ENCODE measurements around the gene GALNT6.
"Not testable (repeated sequence)": the region's sequence is repeated elsewhere in the genome, so short reads cannot be mapped to it uniquely, and the experiment has no call there.

GALNT6 gene

GRCh38 chr12:51320311-51320694 lies 70.9 kb downstream of the GALNT6 start:
- no peak for DNase-seq

DNA sequence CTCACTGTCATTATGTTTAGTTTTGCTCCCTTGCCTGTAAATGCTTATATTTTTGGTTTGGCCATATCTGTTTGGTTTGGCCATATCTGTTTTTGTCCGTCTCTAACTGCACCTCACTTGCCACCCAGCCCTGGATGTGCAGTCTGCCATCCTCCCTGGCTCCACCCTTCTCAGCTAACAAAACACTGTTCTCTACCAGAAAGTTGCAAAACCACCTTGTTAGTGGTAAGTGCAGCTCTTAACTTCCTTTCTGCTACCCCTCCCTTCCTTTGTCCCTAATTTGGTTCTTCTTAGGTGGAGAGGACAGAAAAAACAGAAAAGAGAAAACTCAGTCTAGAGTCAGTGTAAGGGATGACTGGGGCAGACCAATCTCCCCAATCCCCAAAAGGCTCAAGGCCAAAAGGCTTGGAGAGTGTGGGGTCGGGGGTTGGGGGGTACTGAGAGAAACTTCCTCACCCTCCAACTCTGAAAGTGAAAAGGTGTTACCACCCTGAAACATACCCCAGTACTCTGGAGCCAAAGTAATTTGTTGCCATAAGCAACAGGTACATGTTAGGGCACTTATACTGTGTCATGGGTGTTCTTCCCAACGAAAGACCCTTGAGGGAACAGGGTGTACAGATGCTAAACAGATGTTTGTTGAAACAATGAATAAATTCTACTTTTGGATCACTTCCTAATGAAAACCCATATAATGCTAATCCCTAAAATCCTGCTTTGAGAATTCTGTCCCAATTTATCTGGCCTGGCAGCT lies 72.2 kb downstream of the GALNT6 start:
- DNase-seq, result no peak

DNA sequence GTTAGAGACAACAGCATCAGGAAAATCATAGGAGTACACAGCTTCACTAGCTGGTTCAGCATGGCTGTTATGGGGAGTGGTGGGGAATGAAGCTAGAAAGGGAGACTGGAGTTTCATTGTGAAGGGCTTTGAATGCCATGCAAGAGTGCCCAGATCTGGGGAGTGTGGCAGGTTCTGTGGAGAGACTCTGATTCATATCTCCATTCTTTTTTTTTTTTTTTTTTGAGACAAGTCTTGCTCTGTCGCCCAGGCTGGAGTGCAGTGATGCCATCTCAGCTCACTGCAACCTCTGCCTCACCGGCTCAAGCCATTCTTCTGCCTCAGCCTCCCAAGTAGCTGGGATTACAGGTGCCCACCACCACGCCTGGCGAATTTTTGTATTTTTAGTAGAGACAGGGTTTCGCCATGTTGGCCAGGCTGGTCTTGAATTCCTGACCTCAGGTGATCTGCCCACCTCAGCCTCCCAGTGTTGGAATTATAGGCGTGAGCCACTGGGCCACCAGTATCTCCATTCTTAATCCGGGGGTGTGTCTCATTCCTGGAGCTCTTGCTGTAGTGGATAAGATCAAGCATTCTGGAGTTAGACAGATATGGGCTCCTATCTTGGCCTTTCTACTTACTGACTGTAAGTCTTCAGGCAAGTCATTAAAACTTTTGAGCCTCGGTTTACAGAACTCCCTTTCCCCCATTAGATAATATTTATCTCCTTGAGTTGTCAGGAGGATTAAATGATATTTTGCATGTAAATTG lies 73.0 kb downstream of the GALNT6 start:
- not testable (repeated sequence) for DNase-seq

GRCh38 chr12:51311389-51311788 lies 79.8 kb downstream of the GALNT6 start:
- no peak for DNase-seq

GRCh38 chr12:51307655-51308593 lies 83.3 kb downstream of the GALNT6 start:
- no peak for DNase-seq

DNA sequence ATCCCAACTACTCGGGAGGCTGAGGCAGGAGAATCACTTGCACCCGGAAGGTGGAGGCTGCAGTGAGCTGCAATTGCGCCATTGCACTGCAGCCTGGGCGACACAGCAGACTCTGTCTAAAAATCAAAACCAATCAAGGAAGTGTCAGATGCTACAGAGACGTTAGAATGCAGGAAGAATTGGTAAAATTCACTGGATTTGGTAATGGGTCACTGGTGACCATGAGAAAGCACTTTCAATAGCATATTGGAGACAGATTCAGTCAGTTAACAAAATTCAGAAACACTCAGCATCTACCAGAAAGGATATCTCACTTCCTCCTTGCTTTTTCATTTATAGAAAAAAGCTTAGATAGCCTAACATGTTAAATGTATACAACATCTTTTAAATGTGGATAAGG lies 84.7 kb downstream of the GALNT6 start:
- no peak for DNase-seq

Measured in NCI-H2081 (cell line).